Liver (tissue), 9 donors: ENCODE data around the gene TGFBI. TPM values are rescaled to one million over a fixed set of nuclear protein-coding genes. Genes with fewer than 3 reads are reported as not detected.

Experiments used
- DNase-seq: peaks from one replicate; pipeline ENCODE4 v3.0.0-alpha.2; 2017; ENCODE audit warnings: low spot score
- H3K27ac ChIP-seq, 2 donors: one replicate each; pipeline ENCODE4 v1.7.0; 2013; ENCODE audit warnings: inconsistent platforms in 2 of 2, low read length in 2 of 2, control low read depth in 1 of 2, low read depth in 1 of 2, mild to moderate bottlenecking in 1 of 2
- H3K27me3 ChIP-seq, 4 donors: one replicate each; pipeline versions ENCODE4 v1.6.1 to v1.7.0; 2013; ENCODE audit warnings: low read length in 3 of 4, inconsistent platforms in 1 of 4, mild to moderate bottlenecking in 1 of 4, moderate library complexity in 1 of 4; ENCODE audit not compliant: control insufficient read depth in 4 of 4, insufficient read depth in 4 of 4
- H3K36me3 ChIP-seq, 4 donors: one replicate each; pipeline versions ENCODE4 v1.6.1 to v1.7.0; 2013; ENCODE audit warnings: low read length in 3 of 4, mild to moderate bottlenecking in 3 of 4, low read depth in 1 of 4, moderate library complexity in 1 of 4; ENCODE audit not compliant: control insufficient read depth in 4 of 4, insufficient read depth in 3 of 4
- H3K4me1 ChIP-seq, 4 donors: one replicate each; pipeline versions ENCODE4 v1.6.1 to v1.7.0; 2013; ENCODE audit warnings: low read length in 3 of 4, mild to moderate bottlenecking in 3 of 4, moderate library complexity in 1 of 4; ENCODE audit not compliant: control insufficient read depth in 4 of 4, insufficient read depth in 4 of 4
- H3K4me3 ChIP-seq, 3 donors: one replicate each; pipeline versions ENCODE4 v1.6.1 to v1.7.0; 2013; ENCODE audit warnings: low read length in 3 of 3, control low read depth in 1 of 3, low read depth in 1 of 3, mild to moderate bottlenecking in 1 of 3
- H3K9ac ChIP-seq, 2 donors: one replicate each; pipeline ENCODE4 v1.7.0; 2013; ENCODE audit warnings: low read length in 2 of 2, mild to moderate bottlenecking in 2 of 2, moderate library complexity in 2 of 2, control low read depth in 1 of 2, low read depth in 1 of 2
- H3K9me3 ChIP-seq, 4 donors: one replicate each; pipeline versions ENCODE4 v1.6.1 to v1.7.0; 2013; ENCODE audit warnings: low read length in 3 of 4; ENCODE audit not compliant: control insufficient read depth in 4 of 4
- ATF3 ChIP-seq: IDR thresholded peaks from 2 replicates; pipeline ENCODE4 v1.6.1; 2016; ENCODE audit warnings: antibody characterized with exemption
- CTCF ChIP-seq: fragments of 150-350 bp; IDR thresholded peaks from 2 replicates; pipeline ENCODE4 v1.5.1; 2017; ENCODE audit warnings: improper control_type of control experiment, low read depth, low read length; ENCODE audit not compliant: missing input control
- EGR1 ChIP-seq, 2 donors: IDR thresholded peaks; 2 replicates each; pipeline ENCODE4 v1.6.1; 2016 to 2018; ENCODE audit warnings: antibody characterized with exemption in 2 of 2, low read depth in 2 of 2
- FOXA1 ChIP-seq: IDR thresholded peaks from 2 replicates; pipeline ENCODE4 v1.6.1; 2016; ENCODE audit warnings: antibody characterized with exemption
- FOXA2 ChIP-seq: IDR thresholded peaks from 2 replicates; pipeline ENCODE4 v1.6.1; 2016; ENCODE audit warnings: antibody characterized with exemption
- GABPA ChIP-seq, 2 donors: IDR thresholded peaks in 1 of 2; conservative IDR thresholded peaks in 1 of 2; 2 replicates each; pipeline ENCODE4 v1.6.1; 2016; ENCODE audit warnings: antibody characterized with exemption in 2 of 2, mild to moderate bottlenecking in 1 of 2, moderate library complexity in 1 of 2
- HNF4A ChIP-seq, 2 donors: conservative IDR thresholded peaks; 2 replicates each; pipeline ENCODE4 v1.6.1; 2016; ENCODE audit warnings: antibody characterized with exemption in 2 of 2, mild to moderate bottlenecking in 2 of 2
- HNF4G ChIP-seq: IDR thresholded peaks from 2 replicates; pipeline ENCODE4 v1.6.1; 2016; ENCODE audit warnings: antibody characterized with exemption
- JUND ChIP-seq, 2 donors: IDR thresholded peaks; 2 replicates each; pipeline ENCODE4 v1.6.1; 2016; ENCODE audit warnings: antibody characterized with exemption in 2 of 2
- MAX ChIP-seq: IDR thresholded peaks from 2 replicates; pipeline ENCODE4 v1.6.1; 2016; ENCODE audit warnings: antibody characterized with exemption
- NR2F2 ChIP-seq: IDR thresholded peaks from 2 replicates; pipeline ENCODE4 v1.6.1; 2016; ENCODE audit warnings: antibody characterized with exemption
- RAD21 ChIP-seq, 2 donors: IDR thresholded peaks; 2 replicates each; pipeline ENCODE4 v1.6.1; 2016; ENCODE audit warnings: antibody characterized with exemption in 2 of 2, mild to moderate bottlenecking in 2 of 2
- REST ChIP-seq: IDR thresholded peaks from 2 replicates; pipeline ENCODE4 v1.6.1; 2016; ENCODE audit warnings: antibody characterized with exemption, mild to moderate bottlenecking
- RXRA ChIP-seq, 2 donors: IDR thresholded peaks; 2 replicates each; pipeline ENCODE4 v1.6.1; 2017 to 2018; ENCODE audit warnings: antibody characterized with exemption in 2 of 2, mild to moderate bottlenecking in 1 of 2
- SP1 ChIP-seq: IDR thresholded peaks from 2 replicates; pipeline ENCODE4 v1.6.1; 2018; ENCODE audit warnings: antibody characterized with exemption, mild to moderate bottlenecking
- YY1 ChIP-seq: IDR thresholded peaks from 2 replicates; pipeline ENCODE4 v1.6.1; 2016; ENCODE audit warnings: antibody characterized with exemption, mild to moderate bottlenecking
- ZBTB33 ChIP-seq: IDR thresholded peaks from 2 replicates; pipeline ENCODE4 v1.6.1; 2016; ENCODE audit warnings: antibody characterized with exemption
- WGBS: extraction: QIAGEN DNeasy Blood & Tissue Kit; methylation state at CpG from one replicate; pipeline ENCODE4 v1.1.7; 2013; 5-methylcytosine and 5-hydroxymethylcytosine counted together
- polyA plus RNA-seq, 2 donors: library from polyadenylated mRNA; stranded (reverse) in 1 of 2; unstranded in 1 of 2; fragments of 200-250 nt in 1 of 2; fragments of >200 nt in 1 of 2; fragmentation: Nextera tagmentation in 1 of 2; extraction: Ambion mirVana in 1 of 2; gene quantifications; one replicate each; pipeline versions ENCODE4 v1.2.1 to v1.2.3, GENCODE V29; 2013 to 2015
- total RNA-seq, 2 donors: library from RNA; depleted of rRNA; stranded (reverse); fragments of >200 nt; gene quantifications; one replicate each; pipeline ENCODE4 v1.2.3, GENCODE V29; 2014
- donor health status: healthy.
- donor health status: healthy.
- donor health status: healthy.
- donor health status: healthy.
- donor health status: healthy.

TGFBI gene
- total and polyA plus RNA-seq, 4 donors = 33.7 to 144 (median 44.1) TPM

- Histone ChIP-seq H3K36me3 (peaks cover 0 to 10% (median 4%) of the 10 kb centered on the region in 4 donors), H3K4me1 (peaks cover 3 to 31% (median 15%) of the 10 kb centered on the region in 4 donors), H3K4me3 (no peak overlapping the region), H3K27ac (peak overlapping the region; percentile 84 to 86), H3K9ac (peak overlapping the region; percentile 10 to 14), H3K9me3 (no peaks in the 10 kb centered on the region), H3K27me3 (no peaks in the 10 kb centered on the region)
- whole genome bisulfite sequencing = 45% methylated on average over 1 of the region's 1 CpG
- DNase-seq = no peak
- TF ChIP-seq FOXA2 (no peak), REST (no peak), YY1 (peak; percentile 69), RAD21 (IDR thresholded peaks at IDR 0.05) (peak; percentile 49 to 64), HNF4A (conservative IDR thresholded peaks at IDR 0.05) (peak; percentile 24 to 51), JUND (IDR thresholded peaks at IDR 0.05) (peak in 1 of 2 donors; percentile 46), ATF3 (no peak), SP1 (peak; percentile 55), NR2F2 (no peak), ZBTB33 (peak; percentile 49), CTCF (no peak), HNF4G (no peak), EGR1 (IDR thresholded peaks at IDR 0.05; ENCODE audit: low read depth in 2 of 2) (no peak), FOXA1 (no peak), MAX (no peak), RXRA (IDR thresholded peaks at IDR 0.05) (peak; percentile 15 to 57), GABPA (IDR thresholded peaks at IDR 0.05 in 1 of 2, conservative IDR thresholded peaks at IDR 0.05 in 1 of 2) (no peak)
Observed at GRCh38 chr5:136067422-136067821, 38.6 kb downstream of the TGFBI start.
